GM18502 (cell line): ENCODE data around the gene PDZRN3.

Source experiments
- ATAC-seq: cut with Tn5 transposase; IDR thresholded peaks from one replicate; pipeline ENCODE4 v1.9.1; 2021; ENCODE audit warnings: mild to moderate bottlenecking; ENCODE audit not compliant: unreplicated experiment, poor library complexity

PDZRN3 gene

DNA sequence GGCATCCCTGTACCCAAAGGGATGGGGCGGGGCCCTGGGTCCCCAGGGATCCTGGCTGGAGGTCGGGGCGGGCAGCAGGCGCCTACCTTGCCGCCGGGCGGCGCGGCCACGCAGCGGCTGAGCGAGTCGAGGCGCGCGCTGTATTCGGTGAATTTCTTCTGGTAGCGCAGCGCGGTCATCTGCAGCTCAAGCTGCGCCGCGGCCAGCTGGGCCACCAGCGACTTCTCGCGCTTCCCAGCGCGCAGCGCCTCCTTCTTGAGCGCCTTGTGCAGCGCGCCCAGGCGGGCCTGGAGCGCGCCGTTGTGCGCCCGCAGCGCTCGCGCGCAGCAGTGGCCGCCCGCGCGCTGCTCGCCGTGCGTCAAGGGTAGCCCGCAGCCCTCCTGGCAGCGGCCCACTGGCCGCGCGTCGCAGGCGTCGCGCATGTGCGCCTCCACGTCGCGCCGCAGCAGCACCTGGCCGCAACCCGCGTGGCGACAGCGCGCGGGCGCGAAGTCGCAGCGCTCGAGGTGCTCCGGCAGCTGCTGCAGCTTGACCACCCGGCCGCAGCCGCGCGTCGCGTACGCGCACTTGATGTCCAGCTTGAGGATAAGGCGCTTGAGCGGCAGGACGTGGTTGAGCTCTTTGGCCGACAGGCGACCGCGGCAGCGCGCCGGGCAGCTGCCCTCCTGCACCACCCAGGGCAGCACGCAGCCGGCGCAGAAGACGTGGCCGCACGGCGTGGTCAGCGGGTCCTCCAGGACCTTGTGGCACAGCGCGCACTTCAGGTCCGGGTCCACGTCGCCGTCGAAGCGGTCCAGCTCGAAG is 522 bp downstream of the PDZRN3 start:
- ATAC-seq = no peak

DNA sequence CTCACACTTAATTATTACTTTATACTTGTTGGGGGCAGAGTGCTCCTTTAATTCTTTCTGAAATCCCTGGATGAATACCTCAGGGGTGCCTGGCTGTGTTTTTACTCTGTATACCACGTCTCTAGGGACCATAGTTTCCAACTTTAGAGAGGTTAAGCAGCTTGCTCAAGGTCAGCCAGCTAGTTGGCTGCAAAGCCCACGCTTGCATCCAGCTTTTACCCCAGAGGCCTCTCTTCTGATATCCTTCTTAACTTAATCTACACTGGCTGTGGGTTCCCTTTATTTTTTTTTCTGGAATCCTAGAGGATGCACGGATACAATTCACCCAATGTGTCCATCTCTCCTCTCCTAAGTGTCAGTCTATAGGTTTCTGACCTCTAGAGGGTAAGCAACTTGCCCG is 1.4 kb downstream of the PDZRN3 start:
- no peak for ATAC-seq

GRCh38 chr3:73622091-73622805 is 2.5 kb downstream of the PDZRN3 start:
- ATAC-seq = no peak

DNA sequence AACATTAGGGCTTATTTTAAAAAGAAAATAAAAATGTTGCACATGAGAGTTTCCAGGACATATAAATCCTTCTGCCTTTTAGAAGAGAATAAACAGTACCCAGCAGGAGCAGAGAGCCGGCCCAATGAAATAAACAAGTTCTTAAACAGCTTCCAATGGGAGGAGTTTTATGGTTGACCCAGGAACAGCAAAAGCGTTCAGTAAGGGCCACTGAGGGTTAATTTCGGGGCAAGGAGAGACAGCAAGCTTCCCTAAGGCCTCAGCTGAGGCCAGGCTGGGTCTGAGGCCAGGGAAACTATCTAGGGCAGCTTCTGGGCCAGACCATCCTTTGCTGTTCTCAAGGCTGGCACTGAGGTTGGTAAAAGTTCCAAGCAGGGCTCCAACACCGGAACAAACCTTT is 3.4 kb downstream of the PDZRN3 start:
- ATAC-seq = no peak

DNA sequence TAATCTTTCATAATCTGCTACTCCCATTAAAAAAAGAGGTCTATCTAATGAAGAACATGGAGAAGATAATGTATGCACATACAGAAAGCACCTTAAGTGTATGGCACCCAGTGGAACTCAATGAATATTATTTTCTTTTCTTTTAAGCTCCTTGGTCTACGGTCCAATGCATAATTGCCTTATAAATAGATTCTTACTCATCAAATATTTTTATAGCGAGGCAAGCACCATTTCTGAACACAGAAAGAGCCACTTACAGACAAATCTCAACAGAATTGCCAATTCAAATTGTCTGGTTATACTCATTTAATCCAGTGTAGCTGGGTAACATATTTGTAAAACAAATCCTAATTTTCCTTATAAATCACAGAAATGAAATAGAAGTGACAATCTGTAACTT is 6.3 kb downstream of the PDZRN3 start:
- ATAC-seq = no peak

DNA sequence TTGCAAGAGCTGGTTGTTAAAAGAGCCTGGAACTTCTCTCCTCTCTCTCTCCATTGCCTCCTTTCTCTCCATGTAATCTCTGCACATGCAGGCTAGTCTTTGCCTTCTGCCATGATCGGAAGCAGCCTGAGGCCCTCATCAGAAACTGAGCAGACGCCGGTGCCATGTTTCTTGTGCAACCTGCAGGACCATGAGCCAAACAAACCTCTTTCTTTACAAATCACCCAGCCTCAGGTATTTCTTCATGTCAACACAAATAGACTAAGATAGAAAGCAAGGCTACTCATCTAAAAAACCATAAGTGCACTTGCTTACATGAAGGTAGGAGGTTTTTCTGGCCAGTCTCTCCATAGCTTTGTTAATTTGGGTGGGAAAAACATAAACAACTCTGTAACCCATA is 8.7 kb downstream of the PDZRN3 start:
- ATAC-seq = no peak

DNA sequence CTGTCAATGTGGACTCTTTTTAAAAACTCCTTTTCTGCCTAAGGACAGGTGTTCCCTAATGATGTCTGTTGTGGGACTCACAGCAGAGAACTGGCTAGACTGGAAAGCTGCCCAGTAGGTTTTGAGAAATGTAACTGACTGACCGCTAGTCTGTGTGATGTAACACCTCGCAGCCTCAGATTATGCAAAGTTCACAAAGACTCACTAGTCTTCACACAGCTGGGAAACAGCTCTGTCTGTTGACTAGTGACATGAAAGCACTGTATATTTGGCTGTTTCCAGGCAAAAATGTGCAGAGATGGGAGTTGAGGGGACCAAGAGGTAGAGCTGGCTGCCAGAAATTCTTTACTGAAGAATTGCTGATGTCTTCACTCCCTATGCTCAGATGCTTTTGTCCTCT is 10.3 kb downstream of the PDZRN3 start:
- ATAC-seq = no peak

DNA sequence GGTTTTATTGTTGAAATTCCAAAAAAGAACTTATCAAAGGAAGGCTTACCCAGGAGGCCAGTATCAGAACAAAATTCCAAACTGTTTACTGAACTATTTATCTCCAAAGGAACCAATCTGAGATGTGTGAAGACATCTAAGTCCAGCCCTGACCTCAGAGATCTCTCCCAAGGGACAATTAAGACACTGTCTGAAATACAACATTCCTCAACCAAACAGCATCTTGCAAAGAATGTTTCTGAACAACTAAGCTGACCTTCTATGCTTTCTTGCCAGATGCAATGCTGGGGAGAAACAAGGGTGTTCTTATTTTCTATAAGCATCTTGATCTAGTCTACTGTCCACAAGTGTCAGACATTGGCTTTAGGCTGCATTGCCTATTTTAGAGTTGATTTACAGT is 13.6 kb downstream of the PDZRN3 start:
- ATAC-seq = no peak

DNA sequence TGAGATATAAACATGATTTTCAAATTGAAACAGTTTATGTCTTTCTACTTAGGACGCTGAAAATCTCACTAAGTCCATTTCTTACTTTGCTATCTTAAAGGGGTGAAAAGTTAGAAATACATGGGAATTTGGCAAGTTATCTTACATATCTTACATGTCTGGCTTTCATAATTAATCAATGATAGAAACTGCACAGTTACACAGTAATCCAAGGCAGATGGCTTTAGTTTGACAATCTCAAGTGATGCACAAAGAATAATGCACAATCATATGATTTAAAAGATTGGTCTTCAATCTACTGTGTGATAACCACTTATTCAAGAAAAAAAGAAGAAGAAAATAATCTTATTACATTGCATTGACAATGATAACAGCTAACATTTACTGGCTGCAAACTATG is 14.2 kb downstream of the PDZRN3 start:
- ATAC-seq = no peak

DNA sequence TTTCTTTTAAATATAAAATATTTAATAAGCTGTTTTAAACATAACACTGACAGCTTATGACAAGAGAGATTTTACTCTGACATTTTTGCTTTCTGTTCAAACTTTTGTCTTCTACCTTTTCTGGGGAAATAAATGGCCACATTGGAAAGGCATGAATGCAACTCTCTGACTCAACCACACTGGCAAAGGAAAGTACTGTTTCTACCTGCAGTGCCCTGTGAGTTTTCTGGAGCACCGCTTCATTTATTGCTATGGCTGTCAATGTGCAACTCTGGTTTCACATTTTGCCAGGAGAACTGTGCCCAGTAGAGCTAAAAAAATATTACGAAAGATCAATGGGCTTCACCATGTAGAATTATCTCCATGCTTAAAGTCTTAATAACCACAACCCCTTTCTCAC is 15.1 kb downstream of the PDZRN3 start:
- no peak for ATAC-seq

GRCh38 chr3:73609315-73609641 is 15.5 kb downstream of the PDZRN3 start:
- no peak for ATAC-seq

DNA sequence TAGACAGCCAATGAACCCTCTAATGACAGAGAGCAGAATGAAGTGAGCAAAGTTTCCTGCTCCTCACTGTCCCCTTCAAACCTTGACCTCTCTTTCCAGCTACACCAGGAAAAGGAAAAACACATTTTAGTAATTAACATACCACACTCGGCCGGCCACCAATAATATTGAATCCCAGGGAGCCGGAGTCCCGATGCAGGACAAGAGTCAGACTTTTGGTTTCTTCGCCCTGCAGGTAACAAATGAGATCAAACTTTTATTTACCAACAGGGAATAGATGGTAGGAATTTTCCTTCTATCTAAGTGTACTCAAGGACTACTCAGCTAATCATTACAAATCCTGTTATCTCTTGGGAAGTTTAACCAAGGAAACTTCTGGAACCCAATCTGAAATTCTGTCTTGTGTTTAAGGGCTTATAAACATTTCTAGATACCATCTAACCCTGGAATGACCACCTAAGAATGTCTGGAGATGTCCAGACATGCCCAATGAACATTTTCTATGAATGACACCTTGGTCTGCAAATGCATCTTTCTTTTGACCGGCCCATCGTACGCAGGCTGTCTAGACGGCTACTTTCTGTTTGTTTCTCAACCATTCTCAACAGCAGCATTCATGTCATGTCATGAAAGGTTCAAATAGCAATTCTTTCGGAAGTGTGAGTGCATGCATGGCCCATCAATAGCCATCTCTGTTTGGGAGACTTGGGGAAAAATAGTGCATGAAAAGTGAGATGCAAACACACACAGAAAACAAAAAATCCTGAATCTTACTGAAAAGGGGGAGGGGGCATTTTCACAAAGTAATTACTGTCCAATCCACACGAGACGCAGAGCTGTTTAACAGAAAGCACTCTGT is 16.1 kb downstream of the PDZRN3 start:
- no peak for ATAC-seq

DNA sequence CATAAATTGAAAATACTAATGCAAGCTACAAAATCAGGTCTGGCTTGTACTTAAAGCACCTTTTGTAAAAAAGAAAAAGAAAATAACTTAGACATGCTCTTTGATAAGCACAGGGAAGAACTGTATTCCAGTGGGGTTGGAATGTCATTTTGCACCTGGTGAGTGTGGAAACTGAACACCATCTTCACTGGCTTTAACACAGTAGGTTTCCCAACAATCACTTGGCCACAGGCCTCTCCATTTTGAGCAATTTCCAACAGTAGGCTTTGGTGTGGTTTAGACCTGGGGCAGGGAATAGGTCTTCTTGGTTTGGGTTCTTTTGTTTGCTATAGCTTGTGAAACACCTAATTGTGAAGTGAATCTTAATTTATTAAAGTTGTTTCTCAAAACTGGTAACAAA is 18.9 kb downstream of the PDZRN3 start:
- no peak for ATAC-seq

DNA sequence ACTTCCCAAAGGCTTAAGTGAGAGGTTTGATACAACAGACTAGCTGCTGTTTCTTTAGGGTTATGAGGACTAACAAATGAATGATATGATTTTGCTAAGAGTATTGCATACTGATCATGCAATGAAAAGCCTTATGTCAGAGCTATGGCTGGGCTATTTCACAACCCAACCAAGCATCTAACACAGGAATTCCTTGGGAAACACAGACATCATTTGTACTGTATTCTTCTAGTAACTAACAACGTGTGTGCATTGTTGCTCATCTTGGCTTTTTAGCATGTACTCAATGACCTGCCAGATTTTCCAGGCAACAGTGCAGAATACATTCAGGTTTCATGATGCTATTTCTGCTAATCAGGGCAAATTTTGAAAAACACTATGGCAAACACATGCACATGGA is 19.3 kb downstream of the PDZRN3 start:
- no peak for ATAC-seq

GRCh38 chr3:73604451-73604850 is 20.3 kb downstream of the PDZRN3 start:
- no peak for ATAC-seq

GRCh38 chr3:73603762-73604171 is 21.0 kb downstream of the PDZRN3 start:
- no peak for ATAC-seq

- ATAC-seq = no peak
Observed at GRCh38 chr3:73602170-73602569, 22.6 kb downstream of the PDZRN3 start.

DNA sequence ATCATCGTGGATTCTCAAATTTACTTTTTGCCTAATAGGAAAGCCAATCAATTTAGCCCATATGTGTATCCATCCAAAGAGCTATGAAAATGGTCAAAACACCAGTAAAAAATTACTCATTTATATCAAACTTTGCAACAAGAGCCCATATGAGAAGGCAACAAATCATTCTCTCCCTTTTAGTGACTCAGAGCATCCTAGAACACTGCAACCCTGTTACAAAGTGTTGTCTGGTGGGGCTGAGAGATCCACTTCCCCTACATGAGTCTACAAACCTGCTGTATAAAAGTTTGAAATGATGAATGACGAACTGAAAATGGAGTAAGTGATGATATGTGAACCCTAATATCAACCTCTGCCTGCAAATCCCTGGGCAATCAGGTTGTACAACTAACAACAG is 23.3 kb downstream of the PDZRN3 start:
- no peak for ATAC-seq

DNA sequence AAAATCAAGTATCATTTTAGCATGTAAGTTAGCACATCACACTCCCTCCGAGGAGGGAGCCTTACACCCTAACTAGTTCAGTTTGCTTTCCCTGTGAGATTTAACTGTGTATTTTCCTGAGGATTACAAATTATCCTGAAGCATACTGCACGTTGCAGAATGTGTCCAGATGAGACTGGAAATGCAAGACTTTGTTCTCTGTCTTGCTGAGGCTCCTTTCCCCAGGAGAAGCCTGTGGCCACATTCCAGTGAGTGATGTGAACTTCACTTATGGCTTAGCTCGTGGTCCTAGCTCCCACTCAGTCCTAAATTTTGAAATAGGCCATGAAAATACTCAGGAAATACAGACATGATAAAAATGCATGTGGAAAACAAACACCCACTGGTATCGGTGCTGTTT is 23.7 kb downstream of the PDZRN3 start:
- ATAC-seq = no peak

DNA sequence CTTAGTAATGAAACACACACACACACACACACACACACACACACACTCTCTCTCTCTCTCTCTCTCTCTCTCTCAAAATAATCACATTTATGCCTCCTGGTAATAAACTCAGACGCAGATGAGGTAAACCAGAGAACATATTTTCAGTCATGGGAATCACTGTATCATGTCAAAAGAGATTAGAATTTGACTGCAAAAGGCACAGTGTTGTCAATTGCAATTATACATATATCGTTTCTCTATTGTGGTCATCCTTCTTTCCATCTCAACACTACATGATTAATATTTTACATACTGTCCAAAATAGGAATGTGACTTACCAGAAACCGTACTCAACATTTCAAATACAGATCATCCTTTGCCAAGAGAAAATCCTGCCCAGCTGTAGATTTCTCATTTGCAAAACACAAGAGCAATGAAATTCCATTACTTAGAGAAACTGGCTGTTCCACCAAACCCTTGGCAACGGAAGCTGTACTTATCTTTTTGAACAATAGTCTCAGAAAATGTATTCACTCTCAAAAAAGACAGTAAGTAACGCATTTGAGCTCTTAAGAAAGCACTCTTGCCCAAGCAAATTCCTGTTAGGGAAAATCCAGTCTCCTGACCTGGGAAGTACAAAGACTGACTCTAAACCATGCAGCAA is 24.3 kb downstream of the PDZRN3 start:
- no peak for ATAC-seq

- ATAC-seq = no peak
Observed at GRCh38 chr3:73599605-73600004, 25.1 kb downstream of the PDZRN3 start.
